ENCODE measurements around the gene DEAF1. TPM values are rescaled to one million over a fixed set of nuclear protein-coding genes. Genes with fewer than 3 reads are reported as not detected.

The DEAF1 gene
- total RNA-seq, 1 experiment from 2014 or later = 62.2 TPM

DNA sequence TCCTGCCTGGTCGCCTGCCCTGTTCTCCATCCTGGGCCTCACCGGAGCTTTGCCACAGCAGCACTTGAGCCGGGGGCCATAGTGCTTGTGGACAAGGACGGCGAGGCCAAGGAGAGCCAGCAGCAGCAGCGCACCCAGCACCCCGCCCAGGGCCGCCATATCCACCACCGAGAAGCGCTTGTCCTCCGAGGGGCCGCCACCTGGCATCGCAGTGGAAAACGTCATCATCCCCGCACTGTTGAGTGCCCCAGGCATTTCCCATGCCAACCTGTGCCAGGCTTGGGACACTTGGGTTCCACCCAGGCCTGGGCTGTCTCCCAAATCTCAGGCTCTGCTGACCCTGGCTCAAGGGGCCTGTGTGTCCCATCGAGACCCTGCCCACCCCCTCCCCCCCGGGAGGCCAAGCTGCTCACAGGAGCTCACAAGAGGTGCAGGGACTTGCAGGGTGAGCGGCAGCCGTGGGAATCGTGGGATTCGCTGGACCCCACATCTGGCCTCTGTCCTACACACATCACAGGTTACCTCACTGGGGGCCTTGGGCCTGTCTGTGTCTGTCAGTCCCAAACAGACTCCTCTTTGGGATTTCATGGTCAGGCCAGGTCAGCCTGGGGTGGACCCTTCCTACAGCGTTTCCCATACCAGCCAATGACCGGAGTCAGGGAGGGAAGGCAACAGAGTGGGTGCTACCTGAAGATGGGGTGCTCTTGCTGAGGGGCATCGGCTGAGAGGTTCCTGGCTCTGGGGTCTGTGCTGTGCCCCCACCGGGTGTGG is 76.9 kb downstream of the DEAF1 start:
- TF ChIP-seq HMGA2 (CRISPR knock-in tag; IDR thresholded peaks at IDR 0.05) (no peak), NR1H2 (CRISPR knock-in tag; IDR thresholded peaks at IDR 0.05) (no peak), ZNF416 (CRISPR knock-in tag; IDR thresholded peaks at IDR 0.05) (no peak), JUN (CRISPR knock-in tag; IDR thresholded peaks at IDR 0.05) (no peak), TEAD1 (CRISPR knock-in tag; IDR thresholded peaks at IDR 0.05) (no peak), FOXK1 (CRISPR knock-in tag; IDR thresholded peaks at IDR 0.05) (no peak)
- TF ChIP-seq, protein P1, sequence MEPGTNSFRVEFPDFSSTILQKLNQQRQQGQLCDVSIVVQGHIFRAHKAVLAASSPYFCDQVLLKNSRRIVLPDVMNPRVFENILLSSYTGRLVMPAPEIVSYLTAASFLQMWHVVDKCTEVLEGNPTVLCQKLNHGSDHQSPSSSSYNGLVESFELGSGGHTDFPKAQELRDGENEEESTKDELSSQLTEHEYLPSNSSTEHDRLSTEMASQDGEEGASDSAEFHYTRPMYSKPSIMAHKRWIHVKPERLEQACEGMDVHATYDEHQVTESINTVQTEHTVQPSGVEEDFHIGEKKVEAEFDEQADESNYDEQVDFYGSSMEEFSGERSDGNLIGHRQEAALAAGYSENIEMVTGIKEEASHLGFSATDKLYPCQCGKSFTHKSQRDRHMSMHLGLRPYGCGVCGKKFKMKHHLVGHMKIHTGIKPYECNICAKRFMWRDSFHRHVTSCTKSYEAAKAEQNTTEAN (CRISPR knock-in tag; IDR thresholded peaks at IDR 0.05) = no peak
- TF ChIP-seq, protein P2, sequence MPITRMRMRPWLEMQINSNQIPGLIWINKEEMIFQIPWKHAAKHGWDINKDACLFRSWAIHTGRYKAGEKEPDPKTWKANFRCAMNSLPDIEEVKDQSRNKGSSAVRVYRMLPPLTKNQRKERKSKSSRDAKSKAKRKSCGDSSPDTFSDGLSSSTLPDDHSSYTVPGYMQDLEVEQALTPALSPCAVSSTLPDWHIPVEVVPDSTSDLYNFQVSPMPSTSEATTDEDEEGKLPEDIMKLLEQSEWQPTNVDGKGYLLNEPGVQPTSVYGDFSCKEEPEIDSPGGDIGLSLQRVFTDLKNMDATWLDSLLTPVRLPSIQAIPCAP (CRISPR knock-in tag; IDR thresholded peaks at IDR 0.05) = no peak
- TF ChIP-seq, protein P3, sequence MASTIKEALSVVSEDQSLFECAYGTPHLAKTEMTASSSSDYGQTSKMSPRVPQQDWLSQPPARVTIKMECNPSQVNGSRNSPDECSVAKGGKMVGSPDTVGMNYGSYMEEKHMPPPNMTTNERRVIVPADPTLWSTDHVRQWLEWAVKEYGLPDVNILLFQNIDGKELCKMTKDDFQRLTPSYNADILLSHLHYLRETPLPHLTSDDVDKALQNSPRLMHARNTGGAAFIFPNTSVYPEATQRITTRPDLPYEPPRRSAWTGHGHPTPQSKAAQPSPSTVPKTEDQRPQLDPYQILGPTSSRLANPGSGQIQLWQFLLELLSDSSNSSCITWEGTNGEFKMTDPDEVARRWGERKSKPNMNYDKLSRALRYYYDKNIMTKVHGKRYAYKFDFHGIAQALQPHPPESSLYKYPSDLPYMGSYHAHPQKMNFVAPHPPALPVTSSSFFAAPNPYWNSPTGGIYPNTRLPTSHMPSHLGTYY (CRISPR knock-in tag; IDR thresholded peaks at IDR 0.05) = no peak
- TF ChIP-seq, protein P4, sequence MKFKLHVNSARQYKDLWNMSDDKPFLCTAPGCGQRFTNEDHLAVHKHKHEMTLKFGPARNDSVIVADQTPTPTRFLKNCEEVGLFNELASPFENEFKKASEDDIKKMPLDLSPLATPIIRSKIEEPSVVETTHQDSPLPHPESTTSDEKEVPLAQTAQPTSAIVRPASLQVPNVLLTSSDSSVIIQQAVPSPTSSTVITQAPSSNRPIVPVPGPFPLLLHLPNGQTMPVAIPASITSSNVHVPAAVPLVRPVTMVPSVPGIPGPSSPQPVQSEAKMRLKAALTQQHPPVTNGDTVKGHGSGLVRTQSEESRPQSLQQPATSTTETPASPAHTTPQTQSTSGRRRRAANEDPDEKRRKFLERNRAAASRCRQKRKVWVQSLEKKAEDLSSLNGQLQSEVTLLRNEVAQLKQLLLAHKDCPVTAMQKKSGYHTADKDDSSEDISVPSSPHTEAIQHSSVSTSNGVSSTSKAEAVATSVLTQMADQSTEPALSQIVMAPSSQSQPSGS (CRISPR knock-in tag; IDR thresholded peaks at IDR 0.05; ENCODE audit: borderline replicate concordance, low read depth) = no peak
- TF ChIP-seq, protein P5, sequence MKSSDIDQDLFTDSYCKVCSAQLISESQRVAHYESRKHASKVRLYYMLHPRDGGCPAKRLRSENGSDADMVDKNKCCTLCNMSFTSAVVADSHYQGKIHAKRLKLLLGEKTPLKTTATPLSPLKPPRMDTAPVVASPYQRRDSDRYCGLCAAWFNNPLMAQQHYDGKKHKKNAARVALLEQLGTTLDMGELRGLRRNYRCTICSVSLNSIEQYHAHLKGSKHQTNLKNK (CRISPR knock-in tag; IDR thresholded peaks at IDR 0.05) = no peak
- ATAC-seq (no peak), DNase-seq (ENCODE audit: low spot score) (no peak)
- Mint-ChIP-seq H3K27me3 (ENCODE audit: low read depth) (no peaks in the 10 kb centered on the region), H3K4me3 (no peak overlapping the region), H3K36me3 (no peaks in the 10 kb centered on the region), H3K9me3 (no peaks in the 10 kb centered on the region), H3K27ac (no peak overlapping the region), H3K4me1 (no peaks in the 10 kb centered on the region)
- ChIA-PET CTCF (no interaction called here), POLR2A (interaction anchor here (0.5 kb wide), 1 partner anchor 112 kb away, joined by 4 read pairs; no protein-coding TSS in a partner anchor)

DNA sequence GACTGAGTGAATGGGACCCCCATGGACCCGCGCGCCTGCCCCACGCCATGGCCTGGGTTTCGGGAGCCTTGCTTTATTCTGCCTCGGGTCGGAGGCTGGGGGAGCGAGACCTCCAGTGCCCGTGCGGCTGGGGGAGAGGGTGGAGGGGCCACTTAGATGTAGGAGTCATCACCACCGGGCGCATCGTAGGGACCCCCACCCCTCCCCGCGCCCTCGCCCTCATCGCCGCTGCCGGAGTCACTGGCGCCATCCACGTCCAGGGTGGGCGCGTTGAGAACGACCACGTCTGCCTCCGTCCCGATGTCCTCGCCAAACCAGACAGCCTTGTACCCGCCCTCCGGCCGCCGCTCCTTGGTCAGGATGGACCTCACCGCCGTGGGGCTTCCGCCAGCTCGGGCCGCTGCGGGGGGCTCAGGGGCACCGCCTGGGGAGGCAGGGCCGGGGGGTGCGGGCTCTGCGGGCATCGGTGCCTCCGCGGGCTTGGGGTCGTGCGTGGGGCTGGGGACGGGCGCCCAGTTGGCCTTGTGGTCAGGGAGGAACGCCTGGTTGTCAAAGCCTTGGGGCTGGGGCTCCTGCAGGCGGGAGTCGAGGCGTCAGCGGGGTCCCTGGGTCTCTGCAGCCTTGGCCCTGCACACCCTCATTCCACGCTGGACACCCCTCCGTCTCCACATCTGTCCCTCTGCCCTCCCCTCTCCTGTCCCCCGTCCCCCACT is 77.7 kb downstream of the DEAF1 start:
- ATAC-seq = no peak
- Mint-ChIP-seq H3K4me3 (no peak overlapping the region), H3K9me3 (no peaks in the 10 kb centered on the region), H3K27me3 (ENCODE audit: low read depth) (no peaks in the 10 kb centered on the region), H3K4me1 (0 out of 2 replicates have a peak, but pooled peaks cover under 1% of the 10 kb centered on the region), H3K27ac (no peak overlapping the region), H3K36me3 (peaks cover under 1% of the 10 kb centered on the region; the same call in 1 of the 2 replicates)
- ChIA-PET CTCF (no interaction called here), POLR2A (interaction anchor here (0.5 kb wide), 1 partner anchor 111 kb away, joined by 4 read pairs; no protein-coding TSS in a partner anchor)
- DNase-seq (ENCODE audit: low spot score) = no peak
- TF ChIP-seq, protein P4 (CRISPR knock-in tag; IDR thresholded peaks at IDR 0.05; ENCODE audit: borderline replicate concordance, low read depth) = no peak
- TF ChIP-seq JUN (CRISPR knock-in tag; IDR thresholded peaks at IDR 0.05) (no peak), FOXK1 (CRISPR knock-in tag; IDR thresholded peaks at IDR 0.05) (no peak), NR3C1 (CRISPR knock-in tag; conservative IDR thresholded peaks at IDR 0.05; ENCODE audit: low read depth) (no peak), TP53 (CRISPR knock-in tag; IDR thresholded peaks at IDR 0.05) (no peak), TEAD1 (CRISPR knock-in tag; IDR thresholded peaks at IDR 0.05) (no peak), ETV6 (CRISPR knock-in tag; IDR thresholded peaks at IDR 0.05) (no peak), SMAD3 (CRISPR knock-in tag; IDR thresholded peaks at IDR 0.05; ENCODE audit: borderline replicate concordance) (no peak), PRRX2 (CRISPR knock-in tag; IDR thresholded peaks at IDR 0.05) (no peak)
- TF ChIP-seq, protein P6, sequence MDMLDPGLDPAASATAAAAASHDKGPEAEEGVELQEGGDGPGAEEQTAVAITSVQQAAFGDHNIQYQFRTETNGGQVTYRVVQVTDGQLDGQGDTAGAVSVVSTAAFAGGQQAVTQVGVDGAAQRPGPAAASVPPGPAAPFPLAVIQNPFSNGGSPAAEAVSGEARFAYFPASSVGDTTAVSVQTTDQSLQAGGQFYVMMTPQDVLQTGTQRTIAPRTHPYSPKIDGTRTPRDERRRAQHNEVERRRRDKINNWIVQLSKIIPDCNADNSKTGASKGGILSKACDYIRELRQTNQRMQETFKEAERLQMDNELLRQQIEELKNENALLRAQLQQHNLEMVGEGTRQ (CRISPR knock-in tag; IDR thresholded peaks at IDR 0.05) = no peak
- TF ChIP-seq, protein P7, sequence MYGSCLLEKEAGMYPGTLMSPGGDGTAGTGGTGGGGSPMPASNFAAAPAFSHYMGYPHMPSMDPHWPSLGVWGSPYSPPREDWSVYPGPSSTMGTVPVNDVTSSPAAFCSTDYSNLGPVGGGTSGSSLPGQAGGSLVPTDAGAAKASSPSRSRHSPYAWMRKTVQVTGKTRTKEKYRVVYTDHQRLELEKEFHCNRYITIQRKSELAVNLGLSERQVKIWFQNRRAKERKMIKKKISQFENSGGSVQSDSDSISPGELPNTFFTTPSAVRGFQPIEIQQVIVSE (CRISPR knock-in tag; IDR thresholded peaks at IDR 0.05; ENCODE audit: borderline replicate concordance) = no peak
- TF ChIP-seq, protein P8, sequence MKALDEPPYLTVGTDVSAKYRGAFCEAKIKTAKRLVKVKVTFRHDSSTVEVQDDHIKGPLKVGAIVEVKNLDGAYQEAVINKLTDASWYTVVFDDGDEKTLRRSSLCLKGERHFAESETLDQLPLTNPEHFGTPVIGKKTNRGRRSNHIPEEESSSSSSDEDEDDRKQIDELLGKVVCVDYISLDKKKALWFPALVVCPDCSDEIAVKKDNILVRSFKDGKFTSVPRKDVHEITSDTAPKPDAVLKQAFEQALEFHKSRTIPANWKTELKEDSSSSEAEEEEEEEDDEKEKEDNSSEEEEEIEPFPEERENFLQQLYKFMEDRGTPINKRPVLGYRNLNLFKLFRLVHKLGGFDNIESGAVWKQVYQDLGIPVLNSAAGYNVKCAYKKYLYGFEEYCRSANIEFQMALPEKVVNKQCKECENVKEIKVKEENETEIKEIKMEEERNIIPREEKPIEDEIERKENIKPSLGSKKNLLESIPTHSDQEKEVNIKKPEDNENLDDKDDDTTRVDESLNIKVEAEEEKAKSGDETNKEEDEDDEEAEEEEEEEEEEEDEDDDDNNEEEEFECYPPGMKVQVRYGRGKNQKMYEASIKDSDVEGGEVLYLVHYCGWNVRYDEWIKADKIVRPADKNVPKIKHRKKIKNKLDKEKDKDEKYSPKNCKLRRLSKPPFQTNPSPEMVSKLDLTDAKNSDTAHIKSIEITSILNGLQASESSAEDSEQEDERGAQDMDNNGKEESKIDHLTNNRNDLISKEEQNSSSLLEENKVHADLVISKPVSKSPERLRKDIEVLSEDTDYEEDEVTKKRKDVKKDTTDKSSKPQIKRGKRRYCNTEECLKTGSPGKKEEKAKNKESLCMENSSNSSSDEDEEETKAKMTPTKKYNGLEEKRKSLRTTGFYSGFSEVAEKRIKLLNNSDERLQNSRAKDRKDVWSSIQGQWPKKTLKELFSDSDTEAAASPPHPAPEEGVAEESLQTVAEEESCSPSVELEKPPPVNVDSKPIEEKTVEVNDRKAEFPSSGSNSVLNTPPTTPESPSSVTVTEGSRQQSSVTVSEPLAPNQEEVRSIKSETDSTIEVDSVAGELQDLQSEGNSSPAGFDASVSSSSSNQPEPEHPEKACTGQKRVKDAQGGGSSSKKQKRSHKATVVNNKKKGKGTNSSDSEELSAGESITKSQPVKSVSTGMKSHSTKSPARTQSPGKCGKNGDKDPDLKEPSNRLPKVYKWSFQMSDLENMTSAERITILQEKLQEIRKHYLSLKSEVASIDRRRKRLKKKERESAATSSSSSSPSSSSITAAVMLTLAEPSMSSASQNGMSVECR (CRISPR knock-in tag; IDR thresholded peaks at IDR 0.05; ENCODE audit: borderline replicate concordance) = no peak

Data from WTC11 (cell line).